Brain pericyte (primary cell): ENCODE data around the gene SOX13.

Experiments used
- DNase-seq: peaks from one replicate; pipeline ENCODE4 v3.0.0-alpha.2; 2012; ENCODE audit warnings: low read depth, low spot score

The SOX13 gene

DNA sequence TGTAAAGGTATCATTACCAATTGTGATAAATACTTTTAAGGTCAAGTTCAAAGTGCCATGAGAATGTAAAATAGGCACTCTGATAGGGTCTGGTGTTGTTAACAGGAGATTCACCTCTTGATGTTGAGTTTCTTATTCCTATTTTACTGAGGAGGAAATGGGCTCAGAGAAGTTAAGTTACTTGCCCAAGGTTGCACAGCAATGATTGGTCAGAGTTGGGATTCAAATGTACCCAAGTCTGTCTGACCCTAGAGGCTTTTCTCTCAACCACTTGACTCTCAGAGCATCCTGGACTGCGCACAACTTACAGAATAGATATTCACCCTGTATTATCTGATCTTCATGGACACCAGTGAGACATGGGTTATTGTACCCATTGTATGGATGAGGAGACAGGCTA, 33.9 kb downstream of the SOX13 start:
- DNase-seq = no peak

DNA sequence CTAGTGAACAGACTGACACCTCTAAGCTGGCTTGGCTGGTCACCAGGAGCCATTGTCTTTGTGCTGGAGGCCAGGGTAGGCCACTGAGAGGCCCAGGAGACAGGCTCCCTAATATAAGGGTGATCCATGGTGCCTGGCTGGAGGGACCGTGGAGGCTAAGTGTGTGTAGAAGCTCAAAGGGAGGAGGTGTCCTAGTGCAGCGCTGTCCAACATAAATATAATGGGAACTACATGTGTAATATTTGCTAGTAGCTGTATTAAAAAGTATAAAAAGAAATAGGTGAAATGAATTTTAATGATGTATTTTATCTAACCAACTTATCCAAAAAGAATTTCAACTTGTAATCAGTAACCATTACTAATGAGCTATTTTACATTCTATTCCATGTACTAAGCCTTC, 35.0 kb downstream of the SOX13 start:
- no peak for DNase-seq

DNA sequence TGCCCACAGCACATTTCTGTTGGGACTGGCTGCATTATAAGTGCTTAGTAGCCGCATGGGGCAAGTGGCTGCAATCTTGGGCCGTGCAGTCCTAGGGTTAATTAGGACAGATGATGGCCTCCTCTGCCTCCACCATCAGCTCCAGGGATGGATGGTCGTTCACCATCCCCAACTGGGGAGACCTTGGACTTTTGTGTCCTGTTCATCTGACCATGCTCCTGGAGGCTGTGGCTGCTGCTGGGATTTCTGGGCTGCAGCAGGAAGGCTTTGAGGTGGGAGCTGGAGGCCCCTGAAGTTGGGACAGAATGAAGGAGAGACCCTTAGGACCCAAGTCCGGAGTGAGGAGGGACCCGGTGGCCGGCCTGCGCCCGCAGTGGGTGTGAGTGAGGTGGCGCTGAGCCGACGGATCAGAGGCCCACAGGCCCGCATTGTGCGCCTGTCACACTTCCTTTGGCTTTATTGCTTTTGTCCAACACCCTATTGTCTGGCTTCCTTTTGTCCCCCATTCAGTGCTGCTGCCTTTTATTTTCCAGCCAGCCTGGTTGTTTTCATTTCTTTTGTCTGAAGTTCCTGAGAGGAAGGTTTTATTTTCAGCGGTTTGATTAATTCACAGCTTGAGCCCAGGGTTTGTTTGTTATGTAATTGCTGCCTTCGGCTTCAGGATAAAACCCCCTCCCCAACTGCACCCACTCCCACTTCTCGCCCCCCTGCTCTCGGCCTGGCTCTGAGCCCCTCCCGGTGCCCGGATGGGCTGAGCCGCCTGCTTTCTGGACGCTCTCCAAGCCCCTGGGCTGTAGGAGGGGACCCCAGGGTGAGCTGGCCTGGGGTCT, 35.6 kb downstream of the SOX13 start:
- no peak for DNase-seq

DNA sequence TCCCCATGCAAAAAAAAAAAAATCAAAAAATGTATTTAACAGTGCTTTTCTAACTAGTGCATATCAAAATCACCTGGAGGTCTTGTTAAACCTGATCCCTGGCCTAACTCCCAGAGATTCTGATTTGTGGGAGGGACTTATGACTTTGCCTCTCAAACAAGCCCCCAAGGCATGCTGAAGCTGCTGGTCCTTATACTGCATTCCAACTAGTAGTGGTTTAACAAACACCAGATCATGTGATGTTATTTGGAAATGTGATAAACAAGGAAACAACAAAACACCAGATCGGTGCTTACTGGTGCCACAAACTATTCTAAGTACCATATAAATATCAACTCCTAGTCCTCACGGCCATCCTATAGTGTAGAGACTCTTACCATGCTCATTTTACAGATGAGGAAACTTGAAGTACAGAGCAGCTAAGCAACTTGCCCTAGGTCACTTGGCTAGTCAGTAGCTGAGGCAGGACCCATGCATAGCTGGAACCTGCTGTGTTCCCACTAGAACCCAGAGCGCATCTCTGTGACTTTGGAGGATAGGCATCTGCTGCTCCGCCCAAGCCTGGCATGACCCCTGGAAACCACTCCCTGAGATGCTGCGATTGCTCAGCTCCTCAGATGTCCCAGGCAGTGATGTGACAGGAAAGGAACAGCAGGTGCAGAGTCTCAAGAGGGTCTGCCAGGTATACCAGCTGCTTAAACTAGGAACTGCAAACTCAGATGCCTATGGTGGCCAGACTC, 38.1 kb downstream of the SOX13 start:
- no peak for DNase-seq

DNA sequence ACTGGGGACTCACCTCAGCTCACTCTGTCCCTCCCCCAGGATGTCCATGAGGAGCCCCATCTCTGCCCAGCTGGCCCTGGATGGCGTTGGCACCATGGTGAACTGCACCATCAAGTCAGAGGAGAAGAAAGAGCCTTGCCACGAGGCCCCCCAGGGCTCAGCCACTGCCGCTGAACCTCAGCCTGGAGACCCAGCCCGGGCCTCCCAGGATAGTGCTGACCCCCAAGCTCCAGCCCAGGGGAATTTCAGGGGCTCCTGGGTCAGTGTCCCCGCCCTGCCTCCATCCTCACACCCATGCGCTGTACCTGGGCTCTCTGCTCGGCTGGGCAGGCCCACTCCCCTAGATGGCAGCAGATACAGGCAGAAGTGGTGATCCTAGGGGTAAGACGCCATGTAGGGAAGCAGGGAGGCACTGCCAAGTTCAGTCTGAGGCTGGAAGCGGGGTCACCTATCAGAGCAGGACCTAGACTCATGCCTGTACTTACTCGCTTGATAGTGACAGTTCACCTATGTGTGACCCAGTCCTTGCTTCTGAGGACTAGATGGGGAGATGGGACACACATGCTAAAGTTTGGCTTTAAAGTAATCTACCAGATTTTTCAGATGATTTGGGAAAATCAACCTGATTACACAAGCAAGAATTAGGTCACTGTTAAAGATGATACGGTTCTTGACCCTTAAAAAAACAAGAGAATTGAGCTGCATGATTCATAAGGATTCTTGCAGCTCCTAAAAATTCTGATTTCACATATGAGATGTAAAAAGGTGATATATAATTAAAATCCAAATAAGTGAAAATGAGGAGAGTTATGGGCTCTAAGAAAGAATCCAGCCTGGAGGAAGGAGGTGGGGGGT, 40.2 kb downstream of the SOX13 start:
- DNase-seq = no peak

DNA sequence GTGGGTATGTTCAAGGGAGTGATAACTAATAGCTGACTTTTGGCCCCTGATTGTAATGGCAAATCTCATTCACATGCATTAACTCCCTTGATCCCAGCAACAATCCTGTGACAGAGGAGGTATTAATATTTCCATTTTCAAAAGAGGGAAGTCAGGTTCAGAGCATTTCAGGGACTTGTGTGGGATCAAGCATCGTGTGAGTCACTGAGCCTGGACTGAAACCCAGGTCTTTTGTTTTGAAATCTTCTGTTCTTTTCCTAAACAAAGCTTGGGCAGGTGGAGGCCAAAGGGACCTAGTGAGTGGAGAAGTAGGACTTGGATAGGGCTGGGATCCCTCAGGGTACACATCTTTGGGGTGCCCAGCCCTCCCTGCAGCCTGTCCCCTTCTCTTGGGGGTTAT, 41.0 kb downstream of the SOX13 start:
- DNase-seq = no peak

DNA sequence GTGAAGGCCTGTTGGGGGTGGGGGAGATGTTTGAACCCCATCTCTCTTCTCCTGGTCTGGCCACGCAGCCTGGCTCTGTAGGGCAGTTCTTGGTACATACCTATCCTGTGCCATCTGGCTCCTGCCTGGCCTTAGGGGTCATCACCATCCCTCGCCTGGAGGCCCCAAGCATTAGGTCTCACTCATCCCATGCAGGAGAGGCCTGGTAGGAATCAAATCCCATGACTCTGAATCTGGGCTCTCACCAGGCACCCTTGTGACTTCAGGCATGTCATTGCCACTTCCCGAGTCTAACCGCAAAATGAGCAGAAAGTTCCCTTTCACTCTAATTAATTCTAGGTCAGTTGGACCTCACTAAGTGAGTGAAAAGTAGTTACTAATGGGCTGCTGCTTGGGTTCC, 41.7 kb downstream of the SOX13 start:
- no peak for DNase-seq

DNA sequence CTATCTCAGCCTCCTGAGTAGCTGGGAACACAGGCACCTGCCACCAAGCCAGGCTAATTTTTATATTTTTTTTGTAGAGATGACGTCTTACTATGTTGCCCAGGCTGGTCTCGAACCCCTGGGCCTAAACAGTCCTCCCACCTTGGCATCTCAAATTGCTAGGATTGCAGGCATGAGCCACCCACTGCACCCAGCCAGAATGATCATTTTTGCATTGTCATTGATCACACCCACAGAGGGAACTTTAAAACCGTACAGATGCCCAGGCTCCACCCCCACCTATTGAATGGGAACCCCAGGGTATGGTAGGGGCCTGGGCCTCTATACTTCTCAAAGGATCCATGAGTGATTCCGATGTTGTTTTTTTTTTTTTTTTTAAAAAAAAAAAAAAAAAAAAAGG, 42.2 kb downstream of the SOX13 start:
- no peak for DNase-seq

DNA sequence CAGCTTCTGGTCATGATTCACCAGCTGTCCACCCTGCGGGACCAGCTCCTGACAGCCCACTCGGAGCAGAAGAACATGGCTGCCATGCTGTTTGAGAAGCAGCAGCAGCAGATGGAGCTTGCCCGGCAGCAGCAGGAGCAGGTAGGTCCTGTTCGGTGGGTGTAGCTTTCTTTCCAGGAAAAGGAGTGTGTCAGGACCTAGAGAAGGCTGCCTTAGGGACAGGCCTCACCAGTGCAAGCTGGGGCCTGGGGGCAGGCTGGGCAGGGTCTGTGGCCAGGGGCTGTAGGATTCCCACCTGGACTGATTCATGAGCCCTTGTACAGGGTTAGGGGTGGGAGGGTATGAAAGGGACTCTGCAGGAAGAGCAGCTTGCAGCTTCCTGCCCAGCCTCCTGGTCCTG, 43.6 kb downstream of the SOX13 start:
- DNase-seq = no peak

DNA sequence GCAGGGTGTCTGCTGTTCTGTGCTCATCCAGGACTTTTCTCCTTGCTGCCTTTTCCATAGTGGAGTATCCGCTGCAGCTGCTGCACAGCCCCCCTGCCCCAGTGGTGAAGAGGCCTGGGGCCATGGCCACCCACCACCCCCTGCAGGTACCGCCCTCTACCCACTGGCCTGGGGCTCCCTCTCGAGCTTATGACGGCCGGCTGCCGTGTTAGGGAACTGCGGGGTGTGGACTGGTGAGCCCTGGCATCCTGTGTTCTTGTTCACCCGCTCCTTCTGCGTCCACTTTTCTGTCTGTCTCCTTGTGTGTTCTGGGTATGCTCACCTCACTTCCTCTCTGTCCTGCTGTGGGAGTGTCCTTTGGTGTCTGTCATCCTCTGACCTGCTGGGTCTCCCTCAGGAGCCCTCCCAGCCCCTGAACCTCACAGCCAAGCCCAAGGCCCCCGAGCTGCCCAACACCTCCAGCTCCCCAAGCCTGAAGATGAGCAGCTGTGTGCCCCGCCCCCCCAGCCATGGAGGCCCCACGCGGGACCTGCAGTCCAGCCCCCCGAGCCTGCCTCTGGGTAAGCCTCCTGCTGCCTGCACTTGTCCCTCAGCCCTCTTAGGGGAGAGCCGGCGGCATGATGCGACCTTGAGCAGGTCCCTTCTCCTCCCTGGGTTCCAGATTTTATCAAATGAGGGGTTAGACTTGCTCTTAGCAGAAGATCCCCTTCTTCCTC, 49.1 kb downstream of the SOX13 start:
- DNase-seq = no peak

DNA sequence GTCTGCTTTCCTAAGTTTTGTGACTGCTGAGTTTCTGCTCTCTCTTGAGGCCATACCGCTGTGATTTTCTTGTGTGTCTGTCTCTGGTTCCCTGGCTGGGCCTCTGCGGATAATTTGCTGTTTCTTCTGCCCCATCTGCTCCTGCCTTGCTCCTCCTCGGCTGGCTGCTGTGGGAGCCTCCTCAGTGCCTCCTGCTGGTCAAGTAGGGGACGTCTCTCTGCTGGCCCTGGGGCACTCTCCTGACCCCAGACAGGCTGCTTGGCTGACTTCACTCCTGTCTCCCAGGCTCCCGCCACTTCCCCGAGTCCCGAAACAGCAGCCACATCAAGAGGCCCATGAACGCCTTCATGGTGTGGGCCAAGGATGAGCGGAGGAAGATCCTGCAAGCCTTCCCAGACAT, 50.5 kb downstream of the SOX13 start:
- DNase-seq = no peak

DNA sequence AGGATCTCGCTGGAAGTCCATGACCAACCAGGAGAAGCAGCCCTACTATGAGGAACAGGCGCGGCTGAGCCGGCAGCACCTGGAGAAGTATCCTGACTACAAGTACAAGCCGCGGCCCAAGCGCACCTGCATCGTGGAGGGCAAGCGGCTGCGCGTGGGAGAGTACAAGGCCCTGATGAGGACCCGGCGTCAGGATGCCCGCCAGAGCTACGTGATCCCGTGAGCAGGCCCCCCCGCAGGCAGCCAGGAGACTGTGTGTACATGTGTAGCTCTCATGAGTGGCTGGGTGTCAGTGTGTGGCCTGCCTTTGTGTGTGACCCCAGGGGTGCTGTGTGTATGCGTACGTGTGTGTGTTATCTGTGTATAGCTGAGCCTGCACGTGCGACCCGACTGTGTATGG, 51.7 kb downstream of the SOX13 start:
- no peak for DNase-seq

DNA sequence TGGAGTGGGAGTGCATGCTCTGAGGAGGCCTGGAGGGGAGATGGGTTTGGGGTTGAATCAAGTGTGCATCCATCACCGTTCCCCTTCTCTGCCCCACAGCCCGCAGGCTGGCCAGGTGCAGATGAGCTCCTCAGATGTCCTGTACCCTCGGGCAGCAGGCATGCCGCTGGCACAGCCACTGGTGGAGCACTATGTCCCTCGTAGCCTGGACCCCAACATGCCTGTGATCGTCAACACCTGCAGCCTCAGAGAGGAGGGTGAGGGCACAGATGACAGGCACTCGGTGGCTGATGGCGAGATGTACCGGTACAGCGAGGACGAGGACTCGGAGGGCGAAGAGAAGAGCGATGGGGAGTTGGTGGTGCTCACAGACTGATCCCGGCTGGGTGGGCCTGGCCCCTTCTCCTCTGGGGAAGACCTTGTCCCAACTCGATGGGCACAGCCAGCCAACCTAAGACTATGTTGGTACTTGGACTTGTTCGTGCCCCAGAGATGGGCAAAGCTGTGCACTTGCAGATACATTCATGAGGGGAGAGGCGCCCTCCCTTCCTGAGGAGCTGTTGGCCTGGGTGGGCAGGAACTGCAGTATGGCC, 52.9 kb downstream of the SOX13 start:
- DNase-seq = no peak

DNA sequence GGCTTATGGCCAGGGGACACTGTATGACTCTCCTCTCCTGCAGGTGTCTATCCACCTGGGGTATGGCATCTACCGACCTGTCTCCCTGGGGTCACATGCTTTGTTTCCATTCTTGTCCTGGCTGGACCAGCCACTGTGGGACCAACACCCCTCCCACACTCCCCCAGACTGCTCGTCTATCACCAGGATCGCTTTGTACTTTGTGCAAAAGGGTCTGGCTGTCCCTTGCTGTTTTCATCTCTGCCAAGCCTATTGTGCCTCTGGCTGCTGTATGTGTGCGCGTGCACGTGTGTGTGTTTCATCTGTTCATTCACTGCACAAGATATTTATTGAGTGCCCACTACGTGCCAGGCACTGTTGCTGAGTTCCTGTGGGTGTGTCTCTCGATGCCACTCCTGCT, 53.5 kb downstream of the SOX13 start:
- DNase-seq = no peak

DNA sequence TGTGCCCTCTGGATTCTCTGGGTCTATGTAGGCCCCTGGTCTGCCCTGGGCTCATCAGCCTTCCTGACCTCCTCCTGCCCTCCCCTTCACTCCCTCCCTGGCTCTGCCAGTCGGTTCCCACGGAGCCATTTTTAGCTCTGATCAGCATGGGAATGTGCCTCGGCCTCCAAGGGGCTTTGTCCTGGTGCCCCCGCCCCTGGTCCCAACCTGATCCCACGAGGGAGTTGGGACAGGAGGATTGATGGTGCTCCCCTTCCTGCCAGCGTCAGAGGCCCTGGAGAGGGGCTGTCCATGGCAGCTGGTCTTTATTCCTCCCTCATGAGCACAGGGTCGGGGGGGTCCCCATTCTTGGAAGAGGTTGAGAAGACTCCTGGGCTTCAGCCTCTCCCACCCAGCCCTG, 54.0 kb downstream of the SOX13 start:
- DNase-seq = no peak

DNA sequence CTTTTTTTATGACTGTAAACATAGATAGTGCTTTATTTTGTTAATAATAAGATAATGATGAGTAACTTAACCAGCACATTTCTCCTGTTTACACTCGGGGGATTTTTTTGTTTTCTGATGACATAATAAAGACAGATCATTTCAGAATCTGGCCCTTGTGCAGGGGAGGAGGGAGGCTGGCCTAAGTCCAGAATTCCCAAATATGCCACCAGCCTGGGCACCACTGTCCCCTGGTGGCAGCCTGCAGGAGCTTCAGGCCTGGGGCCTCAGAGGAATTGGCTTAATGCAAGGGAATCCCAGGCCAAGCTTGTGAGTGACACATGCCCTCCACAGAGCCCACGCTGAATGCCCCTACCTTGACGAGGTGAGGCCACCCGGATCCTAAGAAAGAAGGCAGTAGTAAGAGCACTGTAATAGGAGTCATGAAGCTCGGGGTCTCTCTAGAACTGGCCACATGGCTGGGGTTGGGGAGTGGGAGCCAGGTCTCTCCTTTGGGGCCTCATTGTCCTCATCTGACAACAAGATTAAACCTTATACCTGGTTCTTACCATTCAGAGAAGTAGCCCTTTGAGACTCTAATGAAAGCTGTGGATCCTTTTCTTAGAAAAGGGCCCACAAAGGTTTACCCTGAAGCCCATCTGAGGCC, 54.8 kb downstream of the SOX13 start:
- DNase-seq = no peak

DNA sequence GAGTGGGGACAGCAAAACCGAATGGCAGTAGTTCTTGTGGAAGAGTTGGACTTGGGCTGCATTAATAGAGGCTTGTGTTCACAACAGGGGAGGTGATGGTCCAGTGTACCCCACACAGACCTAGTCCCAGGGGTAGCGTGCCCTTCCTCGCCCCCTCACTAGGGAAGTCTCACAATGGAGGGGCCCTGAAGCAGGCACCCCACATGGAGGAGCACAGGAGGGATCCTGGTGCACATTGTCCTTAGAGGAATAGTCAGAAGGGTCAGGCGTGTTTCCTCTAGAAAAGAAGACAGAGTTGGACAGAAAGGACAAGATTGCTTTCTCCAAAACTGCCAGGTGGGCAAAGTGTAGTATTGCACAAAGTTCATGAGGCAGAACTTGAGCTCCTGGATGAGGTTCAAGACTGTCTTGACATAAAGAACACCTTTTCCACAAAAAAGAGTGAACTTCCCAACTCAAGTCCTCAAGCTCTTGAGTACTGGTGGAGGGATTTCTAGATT, 55.6 kb downstream of the SOX13 start:
- no peak for DNase-seq

DNA sequence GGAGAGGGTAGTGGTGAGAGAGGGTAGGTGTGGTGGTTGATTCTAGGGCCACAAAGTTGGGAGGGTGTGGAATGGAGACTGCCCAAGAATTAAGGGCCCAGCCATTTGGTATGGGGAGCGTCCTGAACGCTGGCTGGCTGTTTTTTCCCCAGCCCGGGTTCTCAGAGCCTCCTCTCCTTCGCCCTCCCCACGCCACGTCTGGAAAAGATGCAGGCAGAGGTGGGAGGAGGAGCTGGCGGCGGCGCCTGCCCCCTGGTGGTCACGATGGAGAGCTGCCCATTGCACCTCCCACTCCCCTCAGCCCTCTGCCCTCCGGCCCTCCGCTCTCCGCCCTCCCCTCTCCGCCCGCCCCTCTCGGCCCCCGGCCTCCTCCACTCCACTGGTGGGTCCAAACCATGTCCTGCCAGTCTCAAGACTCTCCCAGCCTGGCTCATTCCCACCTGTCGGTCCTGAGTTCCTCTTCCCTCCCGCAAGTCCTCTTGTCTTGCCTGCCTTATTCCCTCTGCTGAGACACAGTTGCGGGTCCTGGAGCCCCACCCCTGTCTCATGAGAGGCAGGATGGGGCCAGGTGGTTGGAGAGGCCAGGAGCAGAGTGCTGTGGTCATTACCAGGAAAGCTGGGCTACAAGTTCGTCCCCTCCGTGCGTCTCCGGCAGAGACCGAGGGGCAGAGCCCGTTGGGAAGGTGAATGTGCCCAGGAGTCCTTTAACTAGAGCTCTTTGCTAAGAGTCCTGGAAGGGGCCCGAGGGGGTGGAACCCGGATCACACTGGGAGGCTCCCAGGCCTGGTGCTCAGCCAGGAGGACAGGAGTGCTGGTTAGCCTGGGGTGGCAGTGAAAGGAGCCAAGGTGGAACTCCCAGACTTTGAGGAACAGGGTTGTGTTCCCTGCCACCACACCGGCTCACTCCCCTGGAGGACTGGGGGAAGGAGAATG, 56.3 kb downstream of the SOX13 start:
- DNase-seq = no peak

DNA sequence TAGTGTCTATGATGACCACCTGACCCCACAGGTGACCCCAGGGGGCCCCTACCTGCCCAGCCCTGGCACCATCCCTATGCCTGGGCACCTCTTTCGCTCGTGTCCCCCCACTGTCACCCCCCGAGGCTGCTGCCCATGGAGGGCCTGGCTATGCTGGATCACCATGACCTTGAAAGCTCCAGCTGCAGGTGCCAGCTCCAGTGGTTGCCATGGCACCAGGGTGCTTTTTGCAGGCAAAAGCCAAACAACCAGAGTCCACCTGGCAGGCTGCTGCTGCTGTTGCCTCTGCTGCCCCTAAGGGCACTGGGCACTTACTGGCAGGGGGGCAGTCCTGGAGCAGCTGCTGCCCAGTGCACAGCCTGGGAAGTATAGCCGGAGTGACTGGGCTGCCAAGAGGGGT, 57.3 kb downstream of the SOX13 start:
- no peak for DNase-seq
